GM19193 (cell line): Measurements from ENCODE around the gene ARIH2.

Source experiments
- POLR2A ChIP-seq: IDR thresholded peaks from 4 replicates; pipeline ENCODE4 v1.6.1; 2011; ENCODE audit not compliant: insufficient read depth, insufficient read length; ENCODE audit errors: extremely low read depth

ARIH2 gene

DNA sequence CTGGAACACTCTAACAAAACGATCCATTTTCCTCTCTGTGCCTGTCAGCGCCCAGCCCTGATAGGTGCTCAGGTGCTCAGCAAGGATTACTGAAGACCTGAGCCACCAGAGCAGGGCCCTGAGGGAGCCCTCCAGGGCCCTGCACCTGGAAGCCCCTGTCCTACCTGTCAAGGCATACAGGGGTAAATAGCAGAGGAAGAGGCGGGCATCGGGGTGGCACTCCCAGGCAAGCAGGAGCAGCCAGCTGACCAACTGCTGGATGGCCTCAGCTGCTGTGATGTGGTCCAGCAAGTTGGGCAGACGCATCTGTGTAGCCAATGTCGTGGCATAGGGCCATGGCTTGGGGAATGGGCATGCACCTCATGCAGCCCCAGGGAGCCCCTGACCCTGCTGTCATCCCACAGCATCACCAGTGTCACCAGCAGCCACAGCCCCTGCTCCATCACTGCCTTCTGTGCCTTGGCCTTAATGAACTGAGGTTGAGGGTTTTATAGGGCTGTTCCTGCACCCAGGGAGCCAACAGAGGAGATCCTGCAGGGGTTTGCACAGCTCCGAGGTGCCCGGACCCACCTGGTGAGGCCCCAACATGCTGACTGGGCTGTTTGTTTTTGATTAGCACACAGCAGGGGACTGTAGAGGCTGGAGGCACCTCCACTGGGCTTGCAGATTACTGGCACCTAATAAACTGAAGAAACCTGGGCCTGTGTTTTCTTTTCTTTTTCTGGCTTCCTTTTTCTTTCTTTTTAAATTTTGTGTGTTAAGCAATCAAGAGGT, 80.6 kb downstream of the ARIH2 start:
- TF ChIP-seq POLR2A: no peak

DNA sequence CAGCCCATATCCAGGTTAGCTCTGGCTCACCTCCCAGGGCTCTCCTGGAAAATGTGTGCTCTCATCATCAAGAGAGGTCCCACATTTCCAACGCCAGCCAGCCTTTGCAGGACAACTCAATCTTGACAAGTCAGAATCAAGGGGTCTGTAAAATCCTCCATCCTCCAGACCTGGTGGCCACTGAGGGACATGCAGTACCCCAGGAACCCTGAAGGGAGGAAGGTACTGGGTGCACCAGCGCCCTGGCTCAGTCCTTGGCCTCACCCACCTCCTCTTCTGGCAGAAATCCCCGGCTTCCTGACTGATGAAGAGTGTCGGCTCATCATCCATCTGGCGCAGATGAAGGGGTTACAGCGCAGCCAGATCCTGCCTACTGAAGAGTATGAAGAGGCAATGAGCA, 82.5 kb downstream of the ARIH2 start:
- TF ChIP-seq POLR2A: no peak

GRCh38 chr3:49004352-49005302, 86.0 kb downstream of the ARIH2 start:
- no peak for TF ChIP-seq POLR2A

DNA sequence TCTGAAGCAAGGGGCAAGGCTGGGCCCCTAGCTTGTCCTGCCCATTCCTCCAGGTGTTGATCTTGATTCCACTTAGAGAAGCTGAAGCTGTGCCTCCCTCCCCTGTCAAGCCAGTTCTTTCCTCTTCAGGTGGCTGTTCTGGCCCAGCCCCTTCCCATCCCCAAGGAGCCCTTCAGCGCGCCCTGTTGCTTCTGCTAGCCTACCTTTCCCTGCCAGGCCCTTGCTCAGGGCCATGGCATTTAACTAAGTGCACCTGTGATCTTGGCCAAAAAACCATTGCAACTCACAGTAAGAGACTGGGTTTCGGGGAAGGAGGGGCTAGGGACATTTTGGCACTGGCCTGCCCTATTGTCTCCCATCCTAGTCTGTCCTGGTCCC, 86.7 kb downstream of the ARIH2 start:
- no peak for TF ChIP-seq POLR2A

DNA sequence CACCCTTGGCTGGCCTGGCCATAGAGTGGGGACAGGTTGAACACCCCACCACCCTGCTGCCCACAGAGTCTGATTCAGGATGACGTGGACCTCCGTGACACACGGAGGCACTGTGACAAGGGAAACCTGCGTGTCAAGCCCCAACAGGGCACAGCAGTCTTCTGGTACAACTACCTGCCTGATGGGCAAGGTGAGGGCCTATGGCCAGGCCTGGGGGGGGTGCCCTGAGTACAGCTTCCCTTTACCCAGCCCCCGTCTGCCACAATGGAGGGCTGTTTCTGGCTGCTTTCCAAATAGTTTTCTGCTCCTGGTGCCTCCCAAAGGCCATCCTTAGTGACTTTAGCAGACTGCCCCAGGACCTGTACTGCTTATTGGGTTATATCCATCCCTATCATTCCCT, 87.4 kb downstream of the ARIH2 start:
- no peak for TF ChIP-seq POLR2A

- TF ChIP-seq POLR2A: no peak
Measured at GRCh38 chr3:49006408-49007067, 87.9 kb downstream of the ARIH2 start.

- peak; percentile 94 for TF ChIP-seq POLR2A
Measured at GRCh38 chr3:49007068-49007770, 88.6 kb downstream of the ARIH2 start, which contains the start of gene WDR6. TSS of gene WDR6 (plus strand) at chr3:49007391. CDS start at chr3:49007432, 41 bp downstream.

GRCh38 chr3:49007771-49008528, 89.3 kb downstream of the ARIH2 start:
- TF ChIP-seq POLR2A: no peak

DNA sequence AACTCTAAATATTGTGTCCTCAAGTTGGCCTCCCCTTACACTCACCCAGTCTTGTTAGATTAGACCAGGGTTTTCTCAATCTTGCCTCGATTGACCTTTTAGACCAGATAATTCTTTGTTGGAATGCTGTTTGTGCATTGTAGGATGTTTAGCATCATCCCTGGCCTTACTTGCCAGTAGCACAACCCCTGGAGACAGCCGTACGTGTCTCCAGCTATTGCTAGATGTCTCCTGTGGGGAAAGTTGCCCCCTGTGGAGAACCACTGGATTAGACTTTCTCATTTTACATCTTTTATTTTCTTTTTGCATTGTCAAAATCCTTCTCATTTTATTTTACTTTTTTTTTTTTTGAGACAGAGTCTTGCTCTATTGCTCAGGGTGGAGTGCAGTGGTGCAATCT, 90.8 kb downstream of the ARIH2 start:
- TF ChIP-seq POLR2A: no peak

GRCh38 chr3:49012441-49013017, 93.9 kb downstream of the ARIH2 start:
- TF ChIP-seq POLR2A: no peak

GRCh38 chr3:49013113-49013737, 94.6 kb downstream of the ARIH2 start:
- TF ChIP-seq POLR2A: no peak

DNA sequence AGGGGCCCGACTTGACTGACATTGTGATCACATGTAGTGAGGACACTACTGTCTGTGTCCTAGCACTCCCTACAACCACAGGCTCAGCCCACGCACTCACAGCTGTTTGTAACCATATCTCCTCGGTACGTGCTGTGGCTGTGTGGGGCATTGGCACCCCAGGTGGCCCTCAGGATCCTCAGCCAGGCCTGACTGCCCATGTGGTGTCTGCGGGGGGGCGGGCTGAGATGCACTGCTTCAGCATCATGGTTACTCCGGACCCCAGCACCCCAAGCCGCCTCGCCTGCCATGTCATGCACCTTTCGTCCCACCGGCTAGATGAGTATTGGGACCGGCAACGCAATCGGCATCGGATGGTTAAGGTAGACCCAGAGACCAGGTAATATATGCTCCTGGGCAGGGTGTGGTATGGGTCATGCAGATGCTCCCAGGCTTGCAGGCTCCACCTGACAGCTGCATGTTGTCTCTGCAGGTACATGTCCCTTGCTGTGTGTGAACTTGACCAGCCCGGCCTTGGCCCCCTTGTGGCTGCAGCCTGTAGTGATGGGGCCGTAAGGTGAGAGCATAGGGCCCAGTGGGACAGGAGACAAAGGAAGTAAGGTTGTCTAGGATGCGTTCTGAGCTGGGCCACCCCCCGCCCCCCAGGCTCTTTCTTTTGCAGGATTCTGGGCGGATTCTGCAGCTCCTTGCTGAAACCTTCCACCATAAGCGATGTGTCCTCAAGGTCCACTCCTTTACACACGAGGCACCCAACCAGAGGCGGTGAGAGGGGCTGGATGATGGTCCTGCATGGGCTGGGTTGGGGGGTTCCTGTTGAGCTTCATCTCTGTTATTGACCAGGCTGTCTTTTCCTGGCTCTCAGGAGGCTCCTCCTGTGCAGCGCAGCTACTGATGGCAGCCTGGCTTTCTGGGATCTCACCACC, 95.4 kb downstream of the ARIH2 start:
- no peak for TF ChIP-seq POLR2A
